Liver (tissue), 3 donors: ENCODE results near the gene NUBP1.

Experiments
- EGR1 ChIP-seq, 2 donors: IDR thresholded peaks; 2 replicates each; pipeline ENCODE4 v1.6.1; 2016 to 2018; ENCODE audit warnings: antibody characterized with exemption in 2 of 2, low read depth in 2 of 2
- YY1 ChIP-seq: IDR thresholded peaks from 2 replicates; pipeline ENCODE4 v1.6.1; 2016; ENCODE audit warnings: antibody characterized with exemption, mild to moderate bottlenecking
- TF ChIP-seq, protein P1 (sequence below): fragments of 150-350 bp; IDR thresholded peaks from 2 replicates; pipeline ENCODE4 v1.5.1; 2017; ENCODE audit warnings: improper control_type of control experiment, low read depth, low read length; ENCODE audit not compliant: missing input control
- donor health status: healthy.
- donor health status: healthy.

DNA sequence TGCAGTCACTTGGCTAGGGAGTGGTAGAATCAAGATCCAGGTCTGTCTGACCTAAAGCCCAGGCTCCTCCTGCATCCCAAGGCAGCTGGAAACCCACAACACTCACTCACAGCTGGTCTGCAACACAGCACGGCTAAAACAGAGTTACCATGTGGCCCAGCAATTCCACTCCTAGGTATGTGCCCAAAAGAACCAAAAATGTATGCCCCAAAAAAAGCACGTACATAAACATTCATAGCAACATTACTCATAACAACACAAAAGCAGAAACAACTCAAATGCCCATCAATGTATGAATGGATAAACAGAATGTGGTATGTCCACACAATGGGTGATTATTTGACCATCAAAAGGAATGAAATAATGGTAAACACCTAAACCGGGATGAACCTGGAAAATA is 66.1 kb downstream of the NUBP1 start:
- TF ChIP-seq YY1: no peak
- TF ChIP-seq, protein P1, sequence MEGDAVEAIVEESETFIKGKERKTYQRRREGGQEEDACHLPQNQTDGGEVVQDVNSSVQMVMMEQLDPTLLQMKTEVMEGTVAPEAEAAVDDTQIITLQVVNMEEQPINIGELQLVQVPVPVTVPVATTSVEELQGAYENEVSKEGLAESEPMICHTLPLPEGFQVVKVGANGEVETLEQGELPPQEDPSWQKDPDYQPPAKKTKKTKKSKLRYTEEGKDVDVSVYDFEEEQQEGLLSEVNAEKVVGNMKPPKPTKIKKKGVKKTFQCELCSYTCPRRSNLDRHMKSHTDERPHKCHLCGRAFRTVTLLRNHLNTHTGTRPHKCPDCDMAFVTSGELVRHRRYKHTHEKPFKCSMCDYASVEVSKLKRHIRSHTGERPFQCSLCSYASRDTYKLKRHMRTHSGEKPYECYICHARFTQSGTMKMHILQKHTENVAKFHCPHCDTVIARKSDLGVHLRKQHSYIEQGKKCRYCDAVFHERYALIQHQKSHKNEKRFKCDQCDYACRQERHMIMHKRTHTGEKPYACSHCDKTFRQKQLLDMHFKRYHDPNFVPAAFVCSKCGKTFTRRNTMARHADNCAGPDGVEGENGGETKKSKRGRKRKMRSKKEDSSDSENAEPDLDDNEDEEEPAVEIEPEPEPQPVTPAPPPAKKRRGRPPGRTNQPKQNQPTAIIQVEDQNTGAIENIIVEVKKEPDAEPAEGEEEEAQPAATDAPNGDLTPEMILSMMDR: no peak
- TF ChIP-seq EGR1 (IDR thresholded peaks at IDR 0.05; ENCODE audit: low read depth in 2 of 2): no peak
